ENCODE data around the gene SCYL1. TPM values are rescaled to one million over a fixed set of nuclear protein-coding genes. Genes with fewer than 3 reads are reported as not detected.
"Not testable (repeated sequence)": the region's sequence is repeated elsewhere in the genome, so short reads cannot be mapped to it uniquely, and the experiment has no call there.

The SCYL1 gene
- total RNA-seq, 1 donor, result 107 TPM

- DNase-seq (ENCODE audit: low read depth in 2 of 3, low spot score in 2 of 3), result peak in 1 of 3 donors; percentile 80
Measured at GRCh38 chr11:65504674-65505465, 20.0 kb upstream of the SCYL1 start.

DNA sequence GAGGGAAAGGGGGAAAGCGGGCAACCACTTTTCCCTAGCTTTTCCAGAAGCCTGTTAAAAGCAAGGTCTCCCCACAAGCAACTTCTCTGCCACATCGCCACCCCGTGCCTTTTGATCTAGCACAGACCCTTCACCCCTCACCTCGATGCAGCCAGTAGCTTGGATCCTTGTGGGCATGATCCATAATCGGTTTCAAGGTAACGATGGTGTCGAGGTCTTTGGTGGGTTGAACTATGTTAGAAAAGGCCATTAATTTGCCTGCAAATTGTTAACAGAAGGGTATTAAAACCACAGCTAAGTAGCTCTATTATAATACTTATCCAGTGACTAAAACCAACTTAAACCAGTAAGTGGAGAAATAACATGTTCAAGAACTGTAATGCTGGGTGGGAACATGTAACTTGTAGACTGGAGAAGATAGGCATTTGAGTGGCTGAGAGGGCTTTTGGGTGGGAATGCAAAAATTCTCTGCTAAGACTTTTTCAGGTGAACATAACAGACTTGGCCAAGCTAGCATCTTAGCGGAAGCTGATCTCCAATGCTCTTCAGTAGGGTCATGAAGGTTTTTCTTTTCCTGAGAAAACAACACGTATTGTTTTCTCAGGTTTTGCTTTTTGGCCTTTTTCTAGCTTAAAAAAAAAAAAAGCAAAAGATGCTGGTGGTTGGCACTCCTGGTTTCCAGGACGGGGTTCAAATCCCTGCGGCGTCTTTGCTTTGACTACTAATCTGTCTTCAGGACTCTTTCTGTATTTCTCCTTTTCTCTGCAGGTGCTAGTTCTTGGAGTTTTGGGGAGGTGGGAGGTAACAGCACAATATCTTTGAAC, 19.2 kb upstream of the SCYL1 start:
- peak in 1 of 3 donors; percentile 83 for DNase-seq (ENCODE audit: low read depth in 2 of 3, low spot score in 2 of 3)

- DNase-seq (ENCODE audit: low read depth in 2 of 3, low spot score in 2 of 3), result peak in 1 of 3 donors; percentile 86
Measured at GRCh38 chr11:65506290-65506771, 18.6 kb upstream of the SCYL1 start.

DNA sequence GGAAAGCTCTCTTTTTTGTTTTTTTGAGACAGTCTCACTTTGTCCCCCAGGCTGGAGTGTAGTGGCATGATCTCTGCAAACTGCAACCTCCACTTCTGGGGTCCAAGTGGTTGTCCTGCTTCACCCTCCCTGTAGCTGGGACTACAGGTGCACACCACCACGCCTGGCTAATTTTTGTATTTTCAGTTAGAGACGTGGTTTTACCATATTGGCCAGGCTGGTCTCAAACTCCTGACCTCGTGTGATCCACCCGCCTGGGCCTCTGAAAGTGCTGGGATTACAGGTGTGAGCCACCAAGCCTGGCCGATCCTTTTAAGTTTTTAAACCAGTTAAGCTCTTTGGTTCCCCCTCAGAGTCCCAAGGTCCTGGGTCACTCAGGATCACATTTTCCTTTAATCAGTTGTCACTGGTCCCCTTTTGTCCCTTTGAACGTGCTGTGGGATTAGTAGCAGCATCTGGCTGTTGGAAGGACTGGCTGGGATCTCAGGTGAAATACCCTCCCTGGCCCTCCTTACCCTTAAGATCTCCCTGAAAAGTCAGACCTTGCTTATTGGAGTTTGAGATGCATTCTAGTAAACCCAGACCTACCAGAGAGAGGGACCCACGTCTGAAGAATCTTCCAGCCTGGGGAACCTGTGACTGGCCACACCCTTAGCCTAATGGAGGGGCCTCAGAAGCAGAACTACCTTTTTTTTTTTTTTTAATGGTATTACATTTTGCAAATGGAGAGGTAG, 17.9 kb upstream of the SCYL1 start:
- DNase-seq (ENCODE audit: low read depth in 2 of 3, low spot score in 2 of 3), result peak in 2 of 3 donors; percentile 78 to 98

GRCh38 chr11:65512311-65512710, 12.6 kb upstream of the SCYL1 start:
- not testable (repeated sequence) for DNase-seq (ENCODE audit: low read depth in 2 of 3, low spot score in 2 of 3)

GRCh38 chr11:65516135-65516968, 8.5 kb upstream of the SCYL1 start:
- DNase-seq (ENCODE audit: low read depth in 2 of 3, low spot score in 2 of 3), result no peak

DNA sequence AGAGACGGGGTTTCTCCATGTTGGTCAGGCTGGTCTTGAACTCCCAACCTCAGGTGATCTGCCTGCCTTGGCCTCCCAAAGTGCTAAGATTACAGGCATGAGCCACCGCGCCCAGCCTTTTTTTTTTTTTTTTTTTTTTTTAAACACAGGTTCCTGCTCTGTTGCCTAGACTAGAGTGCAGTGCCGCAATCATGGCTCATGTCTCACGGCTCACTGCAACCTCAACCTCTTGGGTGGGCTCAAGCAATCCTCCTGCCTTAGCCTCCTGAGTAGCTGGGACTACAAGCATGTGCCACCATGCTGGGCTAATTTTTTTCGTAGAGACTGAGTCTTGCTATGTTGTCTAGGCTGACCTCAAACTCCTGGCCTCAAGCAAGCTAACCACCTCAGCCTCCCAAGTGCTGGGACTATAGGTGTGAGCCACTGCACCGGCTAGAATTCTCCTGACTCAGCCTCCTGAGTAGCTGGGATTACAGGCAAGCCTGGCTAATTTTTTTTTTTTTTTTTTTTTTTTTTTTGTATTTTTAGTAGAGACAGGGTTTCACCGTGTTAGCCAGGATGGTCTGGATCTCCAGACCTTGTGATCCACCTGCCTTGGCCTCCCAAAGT, 5.8 kb upstream of the SCYL1 start:
- DNase-seq (ENCODE audit: low read depth in 2 of 3, low spot score in 2 of 3), result not testable (repeated sequence)

- DNase-seq (ENCODE audit: low read depth in 2 of 3, low spot score in 2 of 3), result not testable (repeated sequence)
Measured at GRCh38 chr11:65521777-65522521, 2.9 kb upstream of the SCYL1 start.

- DNase-seq (ENCODE audit: low read depth in 2 of 3, low spot score in 2 of 3), result peak in 1 of 3 donors; percentile 47
Measured at GRCh38 chr11:65522718-65523630, 1.9 kb upstream of the SCYL1 start.

GRCh38 chr11:65523631-65523968, 1.3 kb upstream of the SCYL1 start:
- DNase-seq (ENCODE audit: low read depth in 2 of 3, low spot score in 2 of 3), result not testable (repeated sequence)

- no peak for DNase-seq (ENCODE audit: low read depth in 2 of 3, low spot score in 2 of 3)
Measured at GRCh38 chr11:65524014-65524740, 706 bp upstream of the SCYL1 start.

GRCh38 chr11:65525546-65526480, 930 bp downstream of the SCYL1 start:
- peak in 1 of 3 donors; percentile 17 for DNase-seq (ENCODE audit: low read depth in 2 of 3, low spot score in 2 of 3)

DNA sequence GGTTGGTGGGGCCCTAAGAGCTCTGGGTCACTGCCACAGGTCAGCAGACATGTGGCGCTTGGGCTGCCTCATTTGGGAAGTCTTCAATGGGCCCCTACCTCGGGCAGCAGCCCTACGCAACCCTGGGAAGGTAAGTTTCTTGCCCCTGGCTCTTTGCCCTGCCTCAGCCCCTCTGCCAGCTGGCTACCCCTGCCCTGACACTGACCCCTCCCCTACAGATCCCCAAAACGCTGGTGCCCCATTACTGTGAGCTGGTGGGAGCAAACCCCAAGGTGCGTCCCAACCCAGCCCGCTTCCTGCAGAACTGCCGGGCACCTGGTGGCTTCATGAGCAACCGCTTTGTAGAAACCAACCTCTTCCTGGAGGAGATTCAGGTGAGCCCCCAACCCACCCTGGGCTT, 1.9 kb downstream of the SCYL1 start:
- no peak for DNase-seq (ENCODE audit: low read depth in 2 of 3, low spot score in 2 of 3)

- DNase-seq (ENCODE audit: low read depth in 2 of 3, low spot score in 2 of 3), result no peak
Measured at GRCh38 chr11:65528819-65529350, 4.0 kb downstream of the SCYL1 start.

DNA sequence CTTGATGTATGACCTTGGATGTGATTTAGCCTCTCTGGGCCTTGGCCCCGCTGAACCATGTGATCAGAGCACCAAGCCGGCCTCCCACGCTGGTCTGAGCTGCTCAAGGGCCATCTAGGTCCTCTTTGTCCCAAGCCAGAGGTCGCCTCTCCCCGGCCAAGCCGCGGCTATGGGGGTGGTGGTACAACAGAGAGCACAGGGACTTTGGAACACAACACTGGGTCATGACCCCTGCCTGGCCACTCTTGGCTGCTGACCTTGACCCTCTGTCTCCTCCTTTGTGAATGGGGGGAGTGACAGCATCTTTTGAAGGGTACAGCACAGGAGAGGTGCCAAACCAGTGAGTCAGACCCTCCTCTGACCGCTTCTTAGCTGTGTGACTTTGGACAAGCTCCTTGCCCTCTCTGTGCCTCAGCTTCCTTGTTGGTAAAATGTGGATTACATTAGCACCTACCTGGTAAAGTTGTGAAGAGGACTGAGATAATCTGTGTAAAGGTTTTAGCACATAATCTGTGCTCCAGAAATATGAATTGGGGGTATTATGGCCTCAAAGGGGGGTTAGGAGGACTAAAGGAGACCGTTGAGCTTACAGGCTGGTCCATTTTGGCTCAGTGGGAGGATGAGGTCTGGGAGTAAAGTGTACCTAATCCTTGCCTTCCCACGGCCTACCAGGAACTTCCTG, 4.7 kb downstream of the SCYL1 start:
- no peak for DNase-seq (ENCODE audit: low read depth in 2 of 3, low spot score in 2 of 3)

Data from hematopoietic multipotent progenitor cell (in vitro differentiated cells).